AG04450 (cell line): ENCODE measurements around the gene ADGRF3. TPM values are rescaled to one million over a fixed set of nuclear protein-coding genes. Genes with fewer than 3 reads are reported as not detected.
"Not testable (repeated sequence)": the region's sequence is repeated elsewhere in the genome, so short reads cannot be mapped to it uniquely, and the experiment has no call there.

ENCODE experiments used
- CTCF ChIA-PET: fragments of 300-600, 350-600 bp; formaldehyde crosslinking; extraction: SDS; loops from one replicate; lab custom pipeline; 2022; ENCODE audit warnings: antibody characterized with exemption, inconsistent platforms; lab: Charles Lee
- POLR2A ChIA-PET: fragments of 350-600 bp; formaldehyde crosslinking; extraction: SDS; loops from one replicate; lab custom pipeline; 2021; ENCODE audit warnings: antibody characterized with exemption, inconsistent platforms; lab: Yijun Ruan, JAX
- DNase-seq: peaks from one replicate; pipeline ENCODE4 v3.0.0-alpha.2; 2011; ENCODE audit warnings: low read depth, low spot score
- H3K27ac ChIP-seq: one replicate; pipeline ENCODE4 v1.5.1; 2012; ENCODE audit warnings: low read depth, low read length, control low read depth
- H3K27me3 ChIP-seq: one replicate; pipeline ENCODE4 v1.6.0; 2012; ENCODE audit warnings: low read length; ENCODE audit not compliant: control insufficient read depth, insufficient read depth
- H3K4me3 ChIP-seq: 2 replicates; pipeline ENCODE4 v1.5.1; 2011; ENCODE audit warnings: mild to moderate bottlenecking, low read depth, low read length, control low read depth
- H3K9me3 ChIP-seq: 2 replicates; pipeline ENCODE4 v1.5.1; 2012; ENCODE audit warnings: low read length; ENCODE audit not compliant: control insufficient read depth, insufficient read depth
- polyA plus RNA-seq: library from polyadenylated mRNA; depleted of rRNA; stranded (reverse); fragments of >200 nt; gene quantifications from 2 replicates; pipeline ENCODE4 v1.2.3, GENCODE V29; 2011
- TF ChIP-seq, protein P1 (sequence below): IDR thresholded peaks from 2 replicates; pipeline ENCODE4 v1.5.1; 2011; ENCODE audit warnings: low read depth, low read length, control low read depth, inconsistent platforms

Gene ADGRF3
- polyA plus RNA-seq, 1 experiment, result not detected

- Histone ChIP-seq H3K27ac (no peak overlapping the region), H3K4me3 (no peak overlapping the region), H3K9me3 (no peaks in the 10 kb centered on the region), H3K27me3 (peaks cover 5% of the 10 kb centered on the region)
- ChIA-PET CTCF (no interaction called here), POLR2A (no interaction called here)
- TF ChIP-seq, protein P1, sequence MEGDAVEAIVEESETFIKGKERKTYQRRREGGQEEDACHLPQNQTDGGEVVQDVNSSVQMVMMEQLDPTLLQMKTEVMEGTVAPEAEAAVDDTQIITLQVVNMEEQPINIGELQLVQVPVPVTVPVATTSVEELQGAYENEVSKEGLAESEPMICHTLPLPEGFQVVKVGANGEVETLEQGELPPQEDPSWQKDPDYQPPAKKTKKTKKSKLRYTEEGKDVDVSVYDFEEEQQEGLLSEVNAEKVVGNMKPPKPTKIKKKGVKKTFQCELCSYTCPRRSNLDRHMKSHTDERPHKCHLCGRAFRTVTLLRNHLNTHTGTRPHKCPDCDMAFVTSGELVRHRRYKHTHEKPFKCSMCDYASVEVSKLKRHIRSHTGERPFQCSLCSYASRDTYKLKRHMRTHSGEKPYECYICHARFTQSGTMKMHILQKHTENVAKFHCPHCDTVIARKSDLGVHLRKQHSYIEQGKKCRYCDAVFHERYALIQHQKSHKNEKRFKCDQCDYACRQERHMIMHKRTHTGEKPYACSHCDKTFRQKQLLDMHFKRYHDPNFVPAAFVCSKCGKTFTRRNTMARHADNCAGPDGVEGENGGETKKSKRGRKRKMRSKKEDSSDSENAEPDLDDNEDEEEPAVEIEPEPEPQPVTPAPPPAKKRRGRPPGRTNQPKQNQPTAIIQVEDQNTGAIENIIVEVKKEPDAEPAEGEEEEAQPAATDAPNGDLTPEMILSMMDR, result no peak
- no peak for DNase-seq
Measured at GRCh38 chr2:26336719-26337118, 9.9 kb downstream of the ADGRF3 start.

DNA sequence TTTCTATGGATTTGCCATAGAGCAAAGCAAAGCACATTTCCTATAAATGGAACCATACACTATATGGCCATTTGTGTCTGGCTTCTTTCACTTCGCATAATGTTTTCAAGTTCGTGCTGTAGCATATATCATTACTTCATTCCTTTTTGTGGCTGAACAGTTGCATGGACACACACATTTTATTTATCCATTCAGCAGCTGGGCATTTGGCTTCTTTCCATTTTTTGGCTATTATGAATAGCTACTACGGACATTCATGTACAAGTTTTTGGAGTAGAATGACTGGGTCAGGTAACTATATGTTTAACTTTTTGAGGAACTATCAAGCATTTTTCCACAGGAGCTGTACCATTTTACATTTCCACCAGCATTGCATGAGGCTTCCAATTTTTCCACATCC lies 11.4 kb downstream of the ADGRF3 start:
- no peak for DNase-seq
- H3K9me3 ChIP-seq, result no peaks in the 10 kb centered on the region
- POLR2A ChIA-PET, result no interaction called here
- TF ChIP-seq, protein P1, result no peak
- peaks cover 5% of the 10 kb centered on the region for H3K27me3 ChIP-seq
- no peak overlapping the region for H3K4me3 ChIP-seq
- no peak overlapping the region for H3K27ac ChIP-seq
- CTCF ChIA-PET, result no interaction called here

GRCh38 chr2:26333293-26333692 lies 13.3 kb downstream of the ADGRF3 start:
- Histone ChIP-seq H3K4me3 (no peak overlapping the region), H3K9me3 (no peaks in the 10 kb centered on the region), H3K27ac (no peak overlapping the region), H3K27me3 (peaks cover 5% of the 10 kb centered on the region)
- ChIA-PET POLR2A (no interaction called here), CTCF (no interaction called here)
- TF ChIP-seq, protein P1, result no peak
- DNase-seq, result no peak

DNA sequence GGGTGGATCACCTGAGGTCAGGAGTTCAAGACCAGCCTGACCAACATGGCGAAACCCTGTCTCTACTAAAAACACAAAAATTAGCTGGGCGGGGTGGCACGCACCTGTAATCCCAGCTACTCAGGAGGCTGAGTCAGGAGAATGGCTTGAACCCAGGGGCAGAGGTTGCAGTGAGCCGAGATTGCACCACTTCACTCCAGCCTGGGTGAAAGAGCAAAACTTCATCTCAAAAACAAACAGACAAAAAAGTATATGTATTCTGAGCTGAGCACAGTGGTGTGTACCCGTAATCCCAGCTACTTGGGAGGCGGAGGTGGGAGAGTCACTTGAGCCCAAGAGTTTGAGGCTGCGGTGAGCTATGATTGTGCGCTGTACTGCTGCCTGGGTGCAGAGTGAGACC lies 15.3 kb downstream of the ADGRF3 start:
- not testable (repeated sequence) for H3K27me3 ChIP-seq, H3K4me3 ChIP-seq, H3K27ac ChIP-seq, H3K9me3 ChIP-seq, DNase-seq
- ChIA-PET POLR2A (interaction anchor here (0.5 kb wide), 1 partner anchor 136 kb away, joined by 4 read pairs; no protein-coding TSS in a partner anchor), CTCF (interaction anchor here (1.1 to 3.3 kb wide), 15 partner anchors 10 to 380 kb away, joined by 3 to 14 read pairs (median 6); partner anchors contain the start of gene ADGRF3)

- Histone ChIP-seq H3K27ac (no peak overlapping the region), H3K9me3 (no peaks in the 10 kb centered on the region), H3K4me3 (no peak overlapping the region), H3K27me3 (peaks cover 5% of the 10 kb centered on the region)
- ChIA-PET POLR2A (interaction anchor here (0.5 kb wide), 1 partner anchor 136 kb away, joined by 4 read pairs; no protein-coding TSS in a partner anchor), CTCF (interaction anchor here (0.5 to 3.3 kb wide), 20 partner anchors 8 to 681 kb away, joined by 3 to 14 read pairs (median 6); partner anchors contain the start of gene ADGRF3)
- DNase-seq, result no peak
- TF ChIP-seq, protein P1, result no peak
Measured at GRCh38 chr2:26330604-26331003, 16.0 kb downstream of the ADGRF3 start.
